Gastroesophageal sphincter (tissue), 4 donors: ENCODE data around the gene MRPS18A. TPM values are rescaled to one million over a fixed set of nuclear protein-coding genes. Genes with fewer than 3 reads are reported as not detected.

Source experiments
- ATAC-seq: fragments of 150-250 bp; one replicate; pipeline ENCODE4 v1.9.1; 2016; ENCODE audit warnings: mild to moderate bottlenecking, moderate library complexity
- H3K27ac ChIP-seq, 4 donors: fragments of 200-600 bp; sonication (generic) in 3 of 4; 1 replicate in 3 of 4; 2 replicates in 1 of 4; pipeline ENCODE4 v1.5.1; 2016 to 2019
- H3K27me3 ChIP-seq: fragments of 200-600 bp; sonication (generic); one replicate; pipeline ENCODE4 v1.5.1; 2019
- H3K36me3 ChIP-seq, 2 donors: fragments of 200-600 bp; sonication (generic); one replicate each; pipeline ENCODE4 v1.5.1; 2019; ENCODE audit warnings: control low read depth in 1 of 2
- H3K4me1 ChIP-seq, 3 donors: fragments of 200-600 bp; sonication (generic); 1 replicate in 2 of 3; 2 replicates in 1 of 3; pipeline ENCODE4 v1.5.1; 2016 to 2019; ENCODE audit warnings: control low read depth in 2 of 3
- H3K4me3 ChIP-seq, 2 donors: fragments of 200-600 bp; sonication (generic); one replicate each; pipeline ENCODE4 v1.5.1; 2019; ENCODE audit warnings: mild to moderate bottlenecking in 1 of 2, moderate library complexity in 1 of 2
- H3K9me3 ChIP-seq, 3 donors: fragments of 200-600 bp; sonication (generic); one replicate each; pipeline ENCODE4 v1.5.1; 2017 to 2019; ENCODE audit warnings: control low read depth in 2 of 3
- EP300 ChIP-seq: sonication (generic); formaldehyde crosslinking; IDR thresholded peaks from one replicate; pipeline ENCODE4 v1.6.1; 2017; ENCODE audit warnings: antibody characterized with exemption, mild to moderate bottlenecking
- POLR2A ChIP-seq, 2 donors: fragments of 450-650 bp; IDR thresholded peaks; one replicate each; pipeline ENCODE4 v1.6.1; 2017; ENCODE audit warnings: antibody characterized with exemption in 2 of 2, mild to moderate bottlenecking in 2 of 2, moderate library complexity in 1 of 2
- POLR2AphosphoS5 ChIP-seq: sonication (generic); formaldehyde crosslinking; IDR thresholded peaks from one replicate; pipeline ENCODE4 v1.6.1; 2017; ENCODE audit warnings: antibody characterized with exemption
- WGBS, 2 donors: methylation state at CpG; one replicate each; pipeline ENCODE4 v1.1.5; 2018; ENCODE audit warnings: low coverage in 1 of 2; 5-methylcytosine and 5-hydroxymethylcytosine counted together
- total RNA-seq, 4 donors: library from RNA; depleted of rRNA; stranded (reverse); fragments of >200 nt; gene quantifications; one replicate each; pipeline ENCODE4 v1.1.0, GENCODE V29; 2016
- TF ChIP-seq, protein P1 (sequence below), 4 experiments: fragments of 200-600 bp in 2 of 4; fragments of 450-650 bp in 2 of 4; sonication (generic) in 1 of 4; IDR thresholded peaks; one replicate each; pipeline ENCODE4 v1.5.1; 2017 to 2019; ENCODE audit warnings: antibody characterized with exemption in 4 of 4, mild to moderate bottlenecking in 2 of 4, moderate library complexity in 2 of 4

Gene MRPS18A
- total RNA-seq, 4 donors from 2014 or later: 36.3 to 47.3 (median 38.6) TPM

DNA sequence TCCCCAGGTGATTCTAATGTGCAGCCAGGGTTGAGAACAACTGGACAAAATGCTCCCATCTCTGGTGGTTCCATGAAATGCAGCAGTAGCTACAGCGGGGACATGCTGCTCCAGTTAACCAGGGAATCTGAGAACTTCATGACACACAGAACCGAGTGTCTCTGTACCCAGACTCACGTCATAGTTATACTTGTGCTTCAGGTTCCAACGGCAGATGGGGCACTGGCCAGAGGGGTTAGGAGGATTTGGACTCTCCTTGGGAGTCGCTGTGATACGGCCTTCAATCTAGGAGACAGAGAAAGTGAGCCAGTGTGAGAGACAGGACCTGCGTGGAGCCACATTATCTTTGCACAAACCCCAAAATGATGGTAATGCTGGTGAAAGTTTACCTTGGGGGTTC, 9.2 kb downstream of the MRPS18A start:
- H3K36me3 ChIP-seq: peaks cover 0 to 92% of the 10 kb centered on the region in 2 donors
- no peak overlapping the region for H3K27ac ChIP-seq
- no peak overlapping the region for H3K4me3 ChIP-seq
- no peak for ATAC-seq
- TF ChIP-seq POLR2A (IDR thresholded peaks at IDR 0.05) (no peak), EP300 (no peak)
- H3K9me3 ChIP-seq: no peaks in the 10 kb centered on the region
- no peaks in the 10 kb centered on the region for H3K27me3 ChIP-seq
- H3K4me1 ChIP-seq: peaks cover 0 to 6% (median 4%) of the 10 kb centered on the region in 3 donors
- WGBS, 2 donors: 79 to 90% methylated on average over 3 to 5 of the region's 7 CpGs

DNA sequence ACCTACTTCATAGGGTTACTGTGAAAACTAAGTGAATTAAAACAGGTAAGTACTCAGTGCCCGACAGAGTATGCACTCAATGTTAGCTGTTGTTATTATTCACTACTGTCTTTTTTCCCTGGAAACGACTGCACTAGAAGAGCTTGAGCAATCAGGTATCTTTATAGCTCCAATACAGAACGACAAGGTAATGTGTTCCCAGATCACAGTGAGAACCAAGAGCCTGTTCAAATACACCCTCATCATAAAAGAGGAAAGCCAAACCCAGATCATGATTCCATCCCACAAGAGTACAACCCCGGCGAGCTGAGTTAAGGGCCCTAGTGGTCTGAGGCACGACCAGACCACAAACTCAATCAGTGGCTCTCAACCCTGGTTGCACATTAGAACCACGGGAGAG, 9.8 kb downstream of the MRPS18A start:
- peaks cover 0 to 12% (median 0%) of the 10 kb centered on the region in 3 donors for H3K4me1 ChIP-seq
- H3K9me3 ChIP-seq: no peaks in the 10 kb centered on the region
- H3K27me3 ChIP-seq: no peaks in the 10 kb centered on the region
- WGBS, 2 donors: 76 to 77% methylated on average over 4 to 6 of the region's 7 CpGs
- no peak overlapping the region for H3K27ac ChIP-seq
- no peak for ATAC-seq
- peaks cover 0 to 96% of the 10 kb centered on the region in 2 donors for H3K36me3 ChIP-seq
- TF ChIP-seq POLR2A (IDR thresholded peaks at IDR 0.05) (no peak), POLR2AphosphoS5 (no peak), EP300 (no peak)
- TF ChIP-seq, protein P1, sequence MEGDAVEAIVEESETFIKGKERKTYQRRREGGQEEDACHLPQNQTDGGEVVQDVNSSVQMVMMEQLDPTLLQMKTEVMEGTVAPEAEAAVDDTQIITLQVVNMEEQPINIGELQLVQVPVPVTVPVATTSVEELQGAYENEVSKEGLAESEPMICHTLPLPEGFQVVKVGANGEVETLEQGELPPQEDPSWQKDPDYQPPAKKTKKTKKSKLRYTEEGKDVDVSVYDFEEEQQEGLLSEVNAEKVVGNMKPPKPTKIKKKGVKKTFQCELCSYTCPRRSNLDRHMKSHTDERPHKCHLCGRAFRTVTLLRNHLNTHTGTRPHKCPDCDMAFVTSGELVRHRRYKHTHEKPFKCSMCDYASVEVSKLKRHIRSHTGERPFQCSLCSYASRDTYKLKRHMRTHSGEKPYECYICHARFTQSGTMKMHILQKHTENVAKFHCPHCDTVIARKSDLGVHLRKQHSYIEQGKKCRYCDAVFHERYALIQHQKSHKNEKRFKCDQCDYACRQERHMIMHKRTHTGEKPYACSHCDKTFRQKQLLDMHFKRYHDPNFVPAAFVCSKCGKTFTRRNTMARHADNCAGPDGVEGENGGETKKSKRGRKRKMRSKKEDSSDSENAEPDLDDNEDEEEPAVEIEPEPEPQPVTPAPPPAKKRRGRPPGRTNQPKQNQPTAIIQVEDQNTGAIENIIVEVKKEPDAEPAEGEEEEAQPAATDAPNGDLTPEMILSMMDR (IDR thresholded peaks at IDR 0.05): no peak
- H3K4me3 ChIP-seq: no peak overlapping the region

DNA sequence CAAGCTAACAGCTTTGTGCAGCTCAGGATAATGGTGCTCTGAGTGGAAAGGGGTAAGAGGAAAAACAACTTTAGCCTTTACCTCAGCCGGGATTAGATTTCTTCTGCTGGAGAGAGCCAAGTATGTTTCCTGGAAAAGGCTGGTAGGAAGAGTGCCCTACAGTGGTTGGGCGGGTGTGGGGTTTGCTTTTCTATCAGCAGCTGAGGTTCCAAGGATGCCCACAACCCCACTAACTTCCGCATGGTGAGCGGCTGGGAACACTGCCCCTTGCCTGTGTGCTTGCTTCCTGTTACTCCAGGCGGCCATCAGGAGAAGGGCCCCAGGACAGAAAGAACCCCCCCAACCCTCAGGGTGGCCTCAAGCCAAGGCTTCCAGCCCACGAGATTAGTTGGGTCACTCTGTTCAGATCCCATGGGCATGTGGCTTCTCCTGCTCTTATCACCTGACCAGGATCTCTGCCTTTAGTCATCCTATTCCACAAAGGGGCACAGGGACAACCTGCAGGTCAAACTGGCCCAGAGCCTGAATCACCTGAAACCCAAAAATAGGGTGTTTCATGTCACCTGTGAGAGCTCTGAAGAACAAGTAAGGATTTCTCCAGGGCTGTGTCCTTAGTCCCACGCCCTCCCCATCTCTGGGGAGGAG, 10.5 kb downstream of the MRPS18A start:
- ATAC-seq: no peak
- H3K4me3 ChIP-seq: no peak overlapping the region
- peaks cover 0 to 18% (median 0%) of the 10 kb centered on the region in 3 donors for H3K4me1 ChIP-seq
- 80 to 100% methylated on average over 1 to 2 of the region's 7 CpGs for WGBS, 2 donors
- no peaks in the 10 kb centered on the region for H3K9me3 ChIP-seq
- TF ChIP-seq, protein P1 (IDR thresholded peaks at IDR 0.05): no peak
- no peak for TF ChIP-seq POLR2AphosphoS5
- no peak for TF ChIP-seq EP300
- TF ChIP-seq POLR2A (IDR thresholded peaks at IDR 0.05): no peak
- H3K27me3 ChIP-seq: no peaks in the 10 kb centered on the region
- no peak overlapping the region for H3K27ac ChIP-seq
- peaks cover 0 to 98% of the 10 kb centered on the region in 2 donors for H3K36me3 ChIP-seq

DNA sequence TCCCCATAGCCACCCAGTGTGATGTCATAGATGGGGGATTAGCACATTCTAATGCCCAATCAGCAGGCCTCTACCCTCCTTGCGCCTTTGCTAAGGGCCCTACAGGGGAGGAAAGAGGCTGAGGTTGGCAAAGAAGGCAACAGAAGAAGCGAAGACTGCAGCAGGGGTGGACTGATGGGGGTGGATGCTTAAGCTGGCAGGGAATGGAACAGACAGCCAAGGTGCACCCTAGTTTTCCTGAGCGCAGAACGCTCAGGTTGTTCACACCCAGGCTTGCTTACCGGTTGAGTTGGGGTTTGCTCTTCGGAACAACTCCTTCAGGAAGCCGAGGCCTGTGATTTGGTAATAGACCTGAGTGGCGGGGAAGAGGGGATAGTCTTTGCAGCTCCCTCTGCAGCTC, 12.7 kb downstream of the MRPS18A start:
- 93 to 100% methylated on average over 4 to 7 of the region's 8 CpGs for WGBS, 2 donors

DNA sequence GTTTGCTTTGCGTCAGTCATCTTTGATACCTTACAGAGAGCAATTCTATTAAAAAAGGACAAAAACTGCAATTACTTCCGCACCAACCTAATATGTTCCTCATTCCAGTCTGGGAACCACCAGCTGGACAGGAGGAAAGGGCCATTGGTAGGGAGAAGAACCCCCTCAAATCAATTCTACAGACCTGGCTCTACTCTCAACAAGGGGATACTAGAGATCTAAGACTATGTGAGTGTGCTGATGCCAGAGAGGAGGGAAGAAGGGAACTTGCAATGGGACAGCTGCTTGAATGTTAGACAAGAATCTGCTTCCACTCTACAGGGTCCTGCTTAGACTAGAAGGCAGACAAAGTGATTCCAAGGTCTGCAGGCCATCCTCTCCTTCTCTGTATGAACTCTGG, 13.3 kb downstream of the MRPS18A start:
- H3K36me3 ChIP-seq: peaks cover 0 to 91% of the 10 kb centered on the region in 2 donors
- H3K4me1 ChIP-seq: peaks cover 0 to 41% (median 7%) of the 10 kb centered on the region in 3 donors
- H3K27ac ChIP-seq: no peak overlapping the region
- no peak overlapping the region for H3K4me3 ChIP-seq
- ATAC-seq: no peak
- no peaks in the 10 kb centered on the region for H3K27me3 ChIP-seq
- 100% methylated on average over 1 of the region's 2 CpGs; no CpG with 5 or more reads in 1 of the 2 donors for WGBS, 2 donors
- no peaks in the 10 kb centered on the region for H3K9me3 ChIP-seq
- TF ChIP-seq POLR2A (IDR thresholded peaks at IDR 0.05) (no peak), POLR2AphosphoS5 (no peak), EP300 (no peak)
- TF ChIP-seq, protein P1 (IDR thresholded peaks at IDR 0.05): no peak

More for the DNA sequence above, 12.7 kb downstream of the MRPS18A start:
- no peak overlapping the region for H3K27ac ChIP-seq
- H3K4me1 ChIP-seq: peaks cover 0 to 35% (median 3%) of the 10 kb centered on the region in 3 donors
- H3K36me3 ChIP-seq: peaks cover 0 to 97% of the 10 kb centered on the region in 2 donors
- no peaks in the 10 kb centered on the region for H3K9me3 ChIP-seq
- no peaks in the 10 kb centered on the region for H3K27me3 ChIP-seq
- no peak overlapping the region for H3K4me3 ChIP-seq
- TF ChIP-seq POLR2AphosphoS5 (no peak), POLR2A (IDR thresholded peaks at IDR 0.05) (no peak), EP300 (no peak)
- TF ChIP-seq, protein P1 (IDR thresholded peaks at IDR 0.05): no peak
- no peak for ATAC-seq
